Keratinocyte (primary cell): Measurements from ENCODE around the gene KLHL33. TPM values are rescaled to one million over a fixed set of nuclear protein-coding genes. Genes with fewer than 3 reads are reported as not detected.
A peak's percentile ranks its signal among the peaks of the same experiment; 100 is the strongest.

Source experiments
- DNase-seq: peaks from one replicate; pipeline ENCODE4 v3.0.0-alpha.2; 2011; ENCODE audit warnings: low read depth, missing footprints, low spot score
- FAIRE-seq: peaks from 2 replicates; lab custom pipeline; 2011; peaks lifted over from hg19 to GRCh38; lab: Jason Lieb, UNC
- H2AFZ ChIP-seq: 2 replicates; pipeline ENCODE4 v1.6.0; 2012; ENCODE audit warnings: low read length, control low read depth, inconsistent platforms; ENCODE audit not compliant: control insufficient read depth
- H3K27ac ChIP-seq: 2 replicates; pipeline ENCODE4 v1.5.1; 2011; ENCODE audit warnings: low read length; ENCODE audit not compliant: control insufficient read depth, insufficient read depth
- H3K27me3 ChIP-seq: 3 replicates; pipeline ENCODE4 v1.6.0; 2011; ENCODE audit warnings: low read length; ENCODE audit not compliant: control insufficient read depth, insufficient read depth; ENCODE audit errors: extremely low read depth
- H3K36me3 ChIP-seq, 2 experiments: 2 replicates in 1 of 2; 3 replicates in 1 of 2; pipeline ENCODE4 v1.5.1; 2011; ENCODE audit warnings: low read length in 2 of 2, mild to moderate bottlenecking in 1 of 2; ENCODE audit not compliant: control insufficient read depth in 2 of 2, insufficient read depth in 2 of 2; ENCODE audit errors: extremely low read depth in 1 of 2
- H3K4me1 ChIP-seq: 3 replicates; pipeline ENCODE4 v1.5.1; 2011; ENCODE audit warnings: low read length; ENCODE audit not compliant: control insufficient read depth, insufficient read depth; ENCODE audit errors: extremely low read depth
- H3K4me2 ChIP-seq: 3 replicates; pipeline ENCODE4 v1.6.0; 2011; ENCODE audit warnings: low read depth, low read length; ENCODE audit not compliant: control insufficient read depth, insufficient read depth; ENCODE audit errors: extremely low read depth
- H3K4me3 ChIP-seq, 3 experiments: fragments of 200-600 bp in 1 of 3; sonication (generic) in 1 of 3; 2 replicates in 2 of 3; 3 replicates in 1 of 3; pipeline ENCODE4 v1.5.1; 2011 to 2016; ENCODE audit warnings: low read length in 3 of 3, mild to moderate bottlenecking in 3 of 3, control low read depth in 2 of 3, inconsistent platforms in 1 of 3, low read depth in 1 of 3, mixed read lengths in 1 of 3, mixed run types in 1 of 3, moderate library complexity in 1 of 3; ENCODE audit not compliant: control insufficient read depth in 2 of 3, insufficient read depth in 2 of 3; ENCODE audit errors: extremely low read depth in 1 of 3
- H3K79me2 ChIP-seq: 2 replicates; pipeline ENCODE4 v1.6.0; 2012; ENCODE audit warnings: low read length; ENCODE audit not compliant: control insufficient read depth, insufficient read depth
- H3K9ac ChIP-seq: 3 replicates; pipeline ENCODE4 v1.6.0; 2011; ENCODE audit warnings: low read length; ENCODE audit not compliant: control insufficient read depth, insufficient read depth; ENCODE audit errors: extremely low read depth
- H3K9me1 ChIP-seq: 3 replicates; pipeline ENCODE4 v1.6.0; 2011; ENCODE audit warnings: low read length; ENCODE audit not compliant: control insufficient read depth, insufficient read depth; ENCODE audit errors: extremely low read depth
- H3K9me3 ChIP-seq: 2 replicates; pipeline ENCODE4 v1.5.1; 2012; ENCODE audit warnings: low read depth, low read length; ENCODE audit not compliant: control insufficient read depth
- H4K20me1 ChIP-seq: 3 replicates; pipeline ENCODE4 v1.6.0; 2011; ENCODE audit warnings: low read length; ENCODE audit not compliant: control insufficient read depth, insufficient read depth; ENCODE audit errors: extremely low read depth
- EZH2 ChIP-seq: IDR thresholded peaks from one replicate; pipeline ENCODE4 v1.6.1; 2012; ENCODE audit warnings: inconsistent platforms, mild to moderate bottlenecking, low read length, moderate library complexity
- dilution Hi-C: fragments of 300-500 bp; cut with MboI; formaldehyde crosslinking; loops from one replicate; pipeline ENCODE4 v1.7.0; 2020; ENCODE audit warnings: low sequenced_read_pairs; ENCODE audit not compliant: extremely low pct_ligation_motif_present
- polyA plus RNA-seq, 5 experiments: library from polyadenylated mRNA; depleted of rRNA in 3 of 5; stranded (reverse) in 3 of 5; stranded (forward) in 1 of 5; unstranded in 1 of 5; fragments of >200 nt; gene quantifications; 1 replicate in 1 of 5; 2 replicates in 3 of 5; 3 replicates in 1 of 5; pipeline versions ENCODE4 v1.2.1 to v1.2.3, GENCODE V29; 2011 to 2012; ENCODE audit warnings: missing spikeins in 2 of 5, low read depth in 1 of 5, low replicate concordance in 1 of 5
- TF ChIP-seq, protein P1 (sequence below), 3 experiments: IDR thresholded peaks in 1 of 3; conservative IDR thresholded peaks in 1 of 3; optimal IDR thresholded peaks in 1 of 3; 2 replicates in 2 of 3; 3 replicates in 1 of 3; pipeline versions ENCODE3 to v1.5.1; 2011; ENCODE audit warnings: low read length in 3 of 3, mild to moderate bottlenecking in 3 of 3, moderate library complexity in 2 of 3, control low read depth in 1 of 3, inconsistent platforms in 1 of 3; ENCODE audit not compliant: insufficient read depth in 2 of 3; ENCODE audit errors: extremely low read depth in 1 of 3

KLHL33 gene
- polyA plus RNA-seq, 1 donor (not counting 4 experiments of a cell fraction or from before 2014, with no cell fraction given), result not detected

DNA sequence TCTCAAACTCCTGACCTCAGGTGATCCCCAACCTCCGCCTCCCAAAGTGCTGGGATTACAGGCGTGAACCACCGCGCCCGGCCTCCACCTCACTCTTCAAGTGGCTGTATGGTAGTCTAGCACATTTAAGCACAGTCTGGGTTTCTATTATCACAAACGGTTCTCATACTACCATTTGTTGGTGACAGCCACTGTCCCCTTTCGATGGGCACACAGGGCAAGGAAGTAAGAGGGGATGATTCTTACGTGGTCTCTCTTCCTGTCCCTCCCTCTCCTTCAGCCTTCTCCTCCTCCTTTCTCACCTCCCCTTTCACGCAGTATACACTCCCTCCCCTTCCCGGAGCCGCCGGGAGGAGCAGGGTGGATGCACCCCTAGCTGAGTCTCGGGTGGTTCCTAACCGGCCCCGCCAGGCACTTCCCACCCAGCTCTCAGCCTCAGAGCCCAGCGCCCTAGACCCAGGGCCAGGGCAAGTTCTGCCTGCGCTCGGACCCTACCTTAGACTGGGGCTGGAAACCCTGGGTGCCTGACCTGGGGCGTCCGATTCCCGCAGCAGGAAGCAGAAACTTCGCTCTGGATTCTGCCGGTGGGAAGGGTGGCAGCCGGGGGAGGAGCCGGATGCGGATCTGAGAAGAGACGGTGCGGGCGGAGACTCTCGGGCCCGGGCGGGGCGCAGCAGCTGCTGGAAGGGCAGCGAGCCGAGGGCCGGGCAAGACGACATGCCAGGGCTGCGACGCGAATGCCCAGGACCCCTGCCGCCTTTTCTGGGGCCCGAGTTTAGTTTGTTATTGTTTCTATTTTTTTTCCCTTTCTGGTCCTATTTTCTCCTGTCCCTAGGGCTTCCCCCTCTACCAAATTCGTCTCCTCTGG, 22.9 kb downstream of the KLHL33 start, which contains the start of gene TEP1:
Gene TEP1 (minus strand): TSS at position 626 of the 868 bp plus-strand sequence. CDS start 5,062 bp downstream, outside the sequence.
- Histone ChIP-seq H4K20me1 (no peaks in the 10 kb centered on the region), H3K9ac (peak within 1 kb of the TSS; percentile 90), H3K9me1 (no peaks in the 10 kb centered on the region), H3K4me1 (peaks cover 6% of the 10 kb centered on the region), H3K79me2 (peaks cover 19% of the 10 kb centered on the region), H3K4me3 (peak within 1 kb of the TSS; percentile 72 to 93 (median 82)), H2AFZ (peak within 1 kb of the TSS; percentile 97), H3K4me2 (peak within 1 kb of the TSS; percentile 77), H3K27ac (peak within 1 kb of the TSS; percentile 83), H3K9me3 (no peaks in the 10 kb centered on the region), H3K27me3 (no peaks in the 10 kb centered on the region), H3K36me3 (peaks cover 0 to 2% of the 10 kb centered on the region in 2 experiments)
- dilution Hi-C loops, result no loop called here
- TF ChIP-seq, protein P1, sequence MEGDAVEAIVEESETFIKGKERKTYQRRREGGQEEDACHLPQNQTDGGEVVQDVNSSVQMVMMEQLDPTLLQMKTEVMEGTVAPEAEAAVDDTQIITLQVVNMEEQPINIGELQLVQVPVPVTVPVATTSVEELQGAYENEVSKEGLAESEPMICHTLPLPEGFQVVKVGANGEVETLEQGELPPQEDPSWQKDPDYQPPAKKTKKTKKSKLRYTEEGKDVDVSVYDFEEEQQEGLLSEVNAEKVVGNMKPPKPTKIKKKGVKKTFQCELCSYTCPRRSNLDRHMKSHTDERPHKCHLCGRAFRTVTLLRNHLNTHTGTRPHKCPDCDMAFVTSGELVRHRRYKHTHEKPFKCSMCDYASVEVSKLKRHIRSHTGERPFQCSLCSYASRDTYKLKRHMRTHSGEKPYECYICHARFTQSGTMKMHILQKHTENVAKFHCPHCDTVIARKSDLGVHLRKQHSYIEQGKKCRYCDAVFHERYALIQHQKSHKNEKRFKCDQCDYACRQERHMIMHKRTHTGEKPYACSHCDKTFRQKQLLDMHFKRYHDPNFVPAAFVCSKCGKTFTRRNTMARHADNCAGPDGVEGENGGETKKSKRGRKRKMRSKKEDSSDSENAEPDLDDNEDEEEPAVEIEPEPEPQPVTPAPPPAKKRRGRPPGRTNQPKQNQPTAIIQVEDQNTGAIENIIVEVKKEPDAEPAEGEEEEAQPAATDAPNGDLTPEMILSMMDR (optimal IDR thresholded peaks at IDR 0.05 in 1 of 3, IDR thresholded peaks at IDR 0.05 in 1 of 3, conservative IDR thresholded peaks at IDR 0.05 in 1 of 3; ENCODE audit: extremely low read depth in 1 of 3, insufficient read depth in 2 of 3, low read length in 3 of 3), result no peak
- TF ChIP-seq EZH2, result no peak
- no peak for DNase-seq
- no peak for FAIRE-seq

DNA sequence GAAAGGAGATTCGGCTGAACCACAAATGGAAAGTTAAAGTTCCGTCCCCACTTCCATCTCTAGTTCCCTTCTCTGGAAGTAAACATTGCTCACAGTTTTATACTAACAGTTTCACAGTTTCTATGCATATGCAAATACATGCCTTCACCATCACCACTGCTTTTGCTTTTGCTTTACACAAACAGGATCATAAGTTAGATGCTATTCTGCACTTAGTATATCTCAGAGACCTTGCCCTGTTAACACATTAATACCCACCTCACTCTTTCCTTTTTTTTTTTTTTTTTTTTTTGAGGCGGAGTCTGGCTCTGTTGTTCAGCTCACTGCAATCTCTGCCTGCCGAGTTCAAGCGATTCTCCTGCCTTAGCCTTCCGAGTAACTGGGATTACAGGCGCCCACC, 23.6 kb downstream of the KLHL33 start:
- Histone ChIP-seq H3K4me3 (peak overlapping the region; percentile 72 to 93 (median 82)), H3K4me2 (peak overlapping the region; percentile 77), H3K9ac (peak overlapping the region; percentile 90), H3K36me3 (peaks cover 5 to 9% of the 10 kb centered on the region in 2 experiments), H3K9me3 (no peaks in the 10 kb centered on the region), H3K27me3 (no peaks in the 10 kb centered on the region), H4K20me1 (no peaks in the 10 kb centered on the region), H3K9me1 (no peaks in the 10 kb centered on the region), H3K79me2 (peaks cover 21% of the 10 kb centered on the region), H2AFZ (no peak overlapping the region), H3K27ac (peak overlapping the region; percentile 83), H3K4me1 (peaks cover 6% of the 10 kb centered on the region)
- dilution Hi-C loops, result no loop called here
- DNase-seq, result no peak
- FAIRE-seq, result no peak
- TF ChIP-seq, protein P1 (optimal IDR thresholded peaks at IDR 0.05 in 1 of 3, IDR thresholded peaks at IDR 0.05 in 1 of 3, conservative IDR thresholded peaks at IDR 0.05 in 1 of 3; ENCODE audit: extremely low read depth in 1 of 3, insufficient read depth in 2 of 3, low read length in 3 of 3), result no peak
- TF ChIP-seq EZH2, result no peak
